ENCODE measurements around the gene DPH7.
"Not testable (repeated sequence)": the region's sequence is repeated elsewhere in the genome, so short reads cannot be mapped to it uniquely, and the experiment has no call there.

The DPH7 gene

GRCh38 chr9:137578518-137579258 lies at the start of gene DPH7:
Gene DPH7, minus strand, starts transcription at chr9:137578925. Its CDS starts 148 bp downstream, at chr9:137578777.
- peak; percentile 95 for DNase-seq (ENCODE audit: low spot score)

GRCh38 chr9:137627406-137627805 lies 48.7 kb upstream of the DPH7 start:
- DNase-seq (ENCODE audit: low spot score) = not testable (repeated sequence)

GRCh38 chr9:137626464-137626863 lies 47.7 kb upstream of the DPH7 start:
- DNase-seq (ENCODE audit: low spot score) = no peak

- not testable (repeated sequence) for DNase-seq (ENCODE audit: low spot score)
Measured at GRCh38 chr9:137622211-137622610, 43.5 kb upstream of the DPH7 start.

GRCh38 chr9:137621131-137621757 lies 42.5 kb upstream of the DPH7 start:
- DNase-seq (ENCODE audit: low spot score) = no peak

GRCh38 chr9:137620581-137620980 lies 41.9 kb upstream of the DPH7 start:
- no peak for DNase-seq (ENCODE audit: low spot score)

- no peak for DNase-seq (ENCODE audit: low spot score)
Measured at GRCh38 chr9:137620048-137620405, 41.3 kb upstream of the DPH7 start.

- DNase-seq (ENCODE audit: low spot score) = no peak
Measured at GRCh38 chr9:137619240-137620047, 40.7 kb upstream of the DPH7 start.

GRCh38 chr9:137618105-137619067 lies 39.7 kb upstream of the DPH7 start, which contains the start of gene EHMT1:
Gene EHMT1, plus strand, starts transcription at chr9:137619005. Its CDS starts 24 bp downstream, at chr9:137619029.
- peak; percentile 94 for DNase-seq (ENCODE audit: low spot score)

- no peak for DNase-seq (ENCODE audit: low spot score)
Measured at GRCh38 chr9:137615387-137615871, 36.7 kb upstream of the DPH7 start.

- no peak for DNase-seq (ENCODE audit: low spot score)
Measured at GRCh38 chr9:137614631-137615386, 36.1 kb upstream of the DPH7 start.

- DNase-seq (ENCODE audit: low spot score) = no peak
Measured at GRCh38 chr9:137613738-137614523, 35.2 kb upstream of the DPH7 start.

GRCh38 chr9:137613259-137613658 lies 34.5 kb upstream of the DPH7 start:
- DNase-seq (ENCODE audit: low spot score) = no peak

- DNase-seq (ENCODE audit: low spot score) = no peak
Measured at GRCh38 chr9:137612741-137613142, 34.0 kb upstream of the DPH7 start.

- DNase-seq (ENCODE audit: low spot score) = no peak
Measured at GRCh38 chr9:137611623-137612609, 33.2 kb upstream of the DPH7 start.

GRCh38 chr9:137610944-137611343 lies 32.2 kb upstream of the DPH7 start:
- DNase-seq (ENCODE audit: low spot score) = no peak

GRCh38 chr9:137607141-137607857 lies 28.6 kb upstream of the DPH7 start:
- DNase-seq (ENCODE audit: low spot score) = no peak

- DNase-seq (ENCODE audit: low spot score) = no peak
Measured at GRCh38 chr9:137606734-137607138, 28.0 kb upstream of the DPH7 start.

Measured in ecto neural progenitor cell (in vitro differentiated cells).